Stimulated activated naive CD4-positive, alpha-beta T cell (primary cell): Measurements from ENCODE around the gene ATP5F1B.
A peak's percentile ranks its signal among the peaks of the same experiment; 100 is the strongest.

Source experiments
- DNase-seq, 6 experiments: peaks; one replicate each; lab custom pipeline; 2025; lab: John Stamatoyannopoulos, UW

Gene ATP5F1B

GRCh38 chr12:56622535-56622934, 23.2 kb downstream of the ATP5F1B start:
- no peak for DNase-seq

DNA sequence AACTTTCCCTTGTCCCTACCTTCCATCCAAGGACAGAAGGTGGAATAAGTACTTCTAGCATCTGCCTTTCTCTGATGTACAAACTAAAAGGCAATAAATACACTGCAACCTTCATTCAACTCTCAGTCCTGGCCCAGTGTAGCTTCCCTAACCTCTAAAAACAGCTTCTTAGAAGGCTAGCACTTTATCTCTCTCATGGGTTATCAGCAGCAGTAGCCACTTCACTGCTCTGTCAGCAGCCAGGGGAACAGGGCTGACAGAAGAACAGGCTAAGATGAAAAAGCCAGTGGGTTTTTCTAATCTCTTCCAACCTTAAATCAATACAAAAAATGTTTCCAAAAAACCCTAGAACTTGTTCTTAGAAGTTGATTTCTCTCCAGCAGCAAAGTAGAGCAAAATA, 28.9 kb downstream of the ATP5F1B start:
- DNase-seq: no peak

DNA sequence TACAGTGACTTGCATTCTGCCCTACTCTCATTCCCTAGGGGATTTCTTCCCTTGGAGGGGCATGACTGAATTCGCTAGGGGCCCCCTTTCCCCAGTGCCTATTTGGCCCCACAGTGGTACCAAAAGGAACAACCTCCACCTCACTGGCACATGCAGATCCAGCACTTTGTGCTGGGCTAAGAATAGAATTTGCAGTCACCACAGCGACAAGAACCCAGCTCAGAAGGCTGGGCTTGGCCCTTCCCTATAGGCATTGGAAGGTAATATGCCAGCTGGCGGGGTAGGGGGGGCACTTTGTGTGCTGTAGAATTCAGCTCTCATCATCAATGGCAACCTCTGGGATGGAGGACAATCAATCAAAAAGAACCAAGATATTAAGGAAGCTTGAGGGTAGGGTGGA, 29.5 kb downstream of the ATP5F1B start:
- no peak for DNase-seq

DNA sequence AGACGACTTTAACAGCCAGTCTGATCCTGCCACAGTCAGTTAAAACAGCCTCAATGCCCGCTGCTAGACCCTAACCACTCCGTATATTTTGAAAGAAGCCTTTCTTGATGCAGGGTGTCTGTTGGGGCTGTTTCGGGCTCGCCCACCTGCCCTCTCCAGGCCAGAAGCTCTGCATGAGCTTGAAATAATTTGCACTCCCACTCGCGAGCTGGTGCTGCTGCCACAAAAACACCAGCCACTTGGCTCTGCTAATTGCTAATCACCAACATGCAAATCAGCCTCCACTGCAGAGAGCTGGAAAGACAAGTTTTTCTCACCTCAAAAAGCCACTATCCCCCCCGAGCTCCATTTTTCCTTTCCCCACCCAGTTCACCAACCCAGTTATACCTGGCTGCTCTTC, 31.2 kb downstream of the ATP5F1B start:
- no peak for DNase-seq

- no peak for DNase-seq
Observed at GRCh38 chr12:56604355-56604754, 41.4 kb downstream of the ATP5F1B start.

DNA sequence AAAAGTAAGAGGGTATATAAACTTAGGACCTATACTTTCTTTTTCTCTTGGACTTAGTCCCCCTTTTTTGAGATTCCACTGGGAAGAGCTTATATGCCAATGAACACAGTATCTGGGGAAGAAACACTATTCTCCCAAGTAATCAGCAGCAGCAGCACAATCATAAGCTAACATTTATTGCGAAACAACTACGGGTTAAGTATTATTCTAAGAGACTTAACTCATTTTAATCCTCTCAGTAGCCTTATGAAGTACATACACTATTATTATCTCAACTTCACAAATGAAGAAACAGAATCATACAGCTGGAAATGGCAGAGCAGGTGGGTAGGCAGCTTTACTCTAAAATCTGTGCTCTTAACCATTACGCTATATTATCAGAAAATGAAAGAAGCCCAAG, 43.5 kb downstream of the ATP5F1B start:
- no peak for DNase-seq

DNA sequence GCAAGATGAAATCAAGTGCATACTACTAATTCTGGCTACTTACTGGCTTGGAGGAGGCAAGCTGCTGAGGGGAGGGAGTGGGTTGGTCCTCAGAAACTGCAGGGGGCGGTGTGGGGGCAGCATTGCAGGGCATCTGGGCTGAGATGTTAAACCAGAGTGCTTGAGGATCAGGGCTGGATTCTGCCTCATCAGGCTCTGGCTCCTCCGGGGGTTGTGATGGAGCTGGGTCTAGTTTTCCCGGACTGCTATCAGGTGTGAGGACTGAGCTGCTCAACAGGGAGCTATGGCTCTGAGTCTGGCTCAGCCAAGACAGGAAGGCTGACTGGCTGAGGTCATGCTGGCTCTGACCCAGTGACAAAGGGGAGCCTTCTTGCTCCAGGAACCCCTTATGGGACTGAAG, 44.3 kb downstream of the ATP5F1B start:
- peak in 3 of 6 experiments; percentile 6 to 15 (median 7) for DNase-seq

DNA sequence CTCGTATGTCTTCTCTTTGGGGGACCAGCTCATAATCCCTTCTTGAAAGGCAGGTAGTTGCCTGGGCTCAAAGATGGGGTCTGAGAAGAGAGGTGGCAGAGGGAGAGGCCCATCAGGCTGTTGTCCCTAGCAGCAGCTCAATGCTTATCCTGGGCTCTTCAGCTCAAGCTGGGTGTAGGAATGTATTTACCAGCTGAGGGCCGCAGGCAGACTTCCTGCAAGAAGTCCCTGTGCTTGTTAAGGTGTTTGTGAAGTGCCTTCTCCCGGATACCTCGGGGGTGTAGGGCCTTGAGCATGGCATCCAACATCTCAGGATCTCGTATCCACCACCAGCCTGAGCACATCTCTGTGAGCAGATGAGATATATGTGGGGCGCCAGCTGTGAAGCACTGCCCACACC, 45.0 kb downstream of the ATP5F1B start:
- no peak for DNase-seq

DNA sequence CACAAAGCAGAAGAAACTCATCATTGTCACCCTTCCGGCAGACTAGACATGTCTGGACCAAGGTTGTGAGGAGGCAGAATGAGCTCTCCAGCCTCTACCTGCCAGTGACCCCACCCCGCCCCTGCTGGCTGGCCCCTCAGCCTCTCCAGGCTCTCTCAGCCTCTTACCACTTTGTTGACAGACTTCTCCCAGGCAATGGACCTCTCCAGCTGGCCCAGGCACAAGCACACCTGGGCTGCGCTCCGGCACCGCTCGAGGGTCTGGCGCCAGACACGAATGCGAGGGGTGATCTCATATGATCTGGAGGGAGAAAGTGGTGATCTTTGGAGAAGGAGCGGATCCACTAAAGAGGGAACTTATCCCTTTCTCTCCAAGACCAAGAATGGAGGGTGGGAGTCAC, 46.0 kb downstream of the ATP5F1B start:
- DNase-seq: no peak

DNA sequence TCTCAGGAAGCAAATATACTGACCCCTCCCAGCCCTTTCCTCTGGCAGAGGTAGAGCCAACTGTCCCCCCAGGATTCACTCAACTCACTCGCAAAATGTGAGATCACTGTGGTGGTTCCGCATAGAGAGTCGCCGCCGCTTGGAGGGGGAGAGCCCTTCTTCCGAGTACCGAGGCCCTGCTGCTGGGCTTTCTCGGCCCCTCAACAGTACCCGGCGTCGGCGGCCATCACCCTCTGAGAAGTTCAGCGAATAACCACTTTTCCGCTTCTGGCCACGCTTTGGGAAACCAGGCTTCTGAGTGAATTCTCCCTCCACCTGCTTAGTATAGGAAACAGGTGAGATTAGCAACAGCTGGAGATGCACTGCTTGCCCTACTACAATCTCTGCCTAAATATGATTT, 46.7 kb downstream of the ATP5F1B start:
- DNase-seq: no peak

DNA sequence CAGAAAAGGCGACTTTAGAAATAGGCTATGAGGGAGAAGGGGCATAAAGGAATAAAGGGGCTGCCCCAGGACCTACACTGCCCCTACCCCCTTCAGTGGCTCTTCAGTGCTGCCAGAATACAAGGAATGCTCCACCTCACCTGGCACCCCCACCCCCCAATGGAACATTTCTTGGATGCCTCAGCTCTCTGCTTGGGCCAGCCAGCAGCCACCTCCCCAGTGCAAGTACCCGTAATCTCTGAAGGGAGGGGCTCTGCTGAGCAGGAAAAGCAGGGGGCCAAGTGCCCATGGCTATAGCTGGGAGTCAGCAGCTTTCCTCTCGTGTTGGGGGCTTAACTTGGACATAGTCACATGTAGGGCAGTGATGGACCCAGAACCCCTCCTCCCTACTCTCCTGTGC, 49.0 kb downstream of the ATP5F1B start:
- DNase-seq: no peak

GRCh38 chr12:56593909-56594621, 51.7 kb downstream of the ATP5F1B start:
- peak; percentile 32 to 66 (median 42) for DNase-seq

GRCh38 chr12:56591961-56592360, 53.8 kb downstream of the ATP5F1B start:
- DNase-seq: no peak

DNA sequence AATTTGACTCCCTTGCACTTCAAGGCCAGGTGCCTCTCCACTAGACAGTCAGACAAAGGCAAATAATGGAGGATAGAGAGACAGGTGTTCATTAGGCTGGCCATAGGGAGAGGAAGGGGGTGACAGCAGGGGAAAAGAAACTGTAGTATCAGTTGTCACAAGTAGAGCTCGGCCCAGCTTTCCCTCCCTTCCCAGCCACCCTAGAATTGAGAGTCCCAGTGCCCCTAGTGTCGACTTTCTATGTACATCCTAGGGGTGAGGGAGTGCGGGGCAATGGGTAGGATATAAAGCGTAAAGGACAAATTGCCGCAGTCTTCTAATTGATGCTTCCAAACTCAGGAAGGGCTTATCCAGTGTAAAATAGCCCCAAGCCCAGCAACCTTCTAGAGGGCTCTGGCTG, 54.7 kb downstream of the ATP5F1B start:
- no peak for DNase-seq

DNA sequence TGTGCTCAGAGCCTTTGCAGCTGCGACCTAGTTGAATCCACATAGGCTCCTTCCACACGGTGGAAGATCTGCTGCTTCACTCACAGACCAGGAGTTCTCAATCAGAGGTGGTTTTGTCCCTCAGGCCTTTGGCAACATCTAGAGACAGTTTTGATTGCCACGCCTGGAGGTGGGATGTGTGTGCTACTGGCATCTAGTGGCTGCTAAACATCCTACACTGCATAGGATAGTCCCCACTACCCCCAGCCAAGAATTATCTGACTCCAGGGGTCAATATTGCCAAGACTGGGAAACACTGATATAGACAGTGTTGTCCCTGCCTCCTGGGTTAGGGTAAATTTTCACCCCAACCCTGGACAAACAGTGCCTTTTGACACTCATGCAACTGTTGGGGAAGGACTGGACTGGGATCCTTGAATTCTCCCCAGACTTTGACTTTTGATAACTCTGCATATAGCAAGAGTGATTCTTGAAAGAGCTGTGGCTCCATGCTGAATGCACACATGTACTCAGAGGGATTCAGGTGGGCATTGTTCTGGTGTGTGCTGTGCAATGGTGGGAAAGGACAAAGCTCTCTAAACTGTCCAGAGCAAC, 55.5 kb downstream of the ATP5F1B start:
- DNase-seq: peak in 1 of 6 experiments; percentile 5

- DNase-seq: no peak
Observed at GRCh38 chr12:56589783-56590182, 56.0 kb downstream of the ATP5F1B start.
